Measurements from ENCODE around the gene NTRK2. TPM values are rescaled to one million over a fixed set of nuclear protein-coding genes. Genes with fewer than 3 reads are reported as not detected.
A peak's percentile ranks its signal among the peaks of the same experiment; 100 is the strongest.

NTRK2 gene
- total and polyA plus RNA-seq, 8 donors, result 6.0 to 31.4 (median 14.5) TPM

- no peak for TF ChIP-seq CTCF (IDR thresholded peaks at IDR 0.05)
- intact Hi-C loops (cut with DNase I), result no loop called here
Measured at GRCh38 chr9:85042981-85043647, 373.6 kb downstream of the NTRK2 start.

GRCh38 chr9:85045271-85045670 lies 375.7 kb downstream of the NTRK2 start:
- Histone ChIP-seq H3K4me3 (no peak overlapping the region), H3K36me3 (no peaks in the 10 kb centered on the region), H3K27ac (no peak overlapping the region), H3K27me3 (no peaks in the 10 kb centered on the region), H3K4me1 (no peaks in the 10 kb centered on the region), H3K9me3 (no peaks in the 10 kb centered on the region)
- WGBS, 2 donors, result 79 to 81% methylated on average over 6 of the region's 6 CpGs
- intact Hi-C loops (cut with DNase I), result no loop called here
- DNase-seq (no peak), ATAC-seq (no peak), FAIRE-seq (no peak)
- no peak for TF ChIP-seq CTCF (IDR thresholded peaks at IDR 0.05)

More at GRCh38 chr9:85042981-85043647, 373.6 kb downstream of the NTRK2 start:
- no peaks in the 10 kb centered on the region for H3K36me3 ChIP-seq
- FAIRE-seq (no peak), ATAC-seq (no peak), DNase-seq (no peak)
- H3K4me1 ChIP-seq, result no peaks in the 10 kb centered on the region
- 75 to 80% methylated on average over 3 of the region's 3 CpGs for WGBS, 2 donors
- H3K27ac ChIP-seq, result no peak overlapping the region
- H3K27me3 ChIP-seq, result no peaks in the 10 kb centered on the region
- H3K4me3 ChIP-seq, result no peak overlapping the region
- H3K9me3 ChIP-seq, result no peaks in the 10 kb centered on the region

GRCh38 chr9:85046475-85046874 lies 376.9 kb downstream of the NTRK2 start:
- TF ChIP-seq CTCF (IDR thresholded peaks at IDR 0.05), result no peak
- H3K9me3 ChIP-seq, result no peaks in the 10 kb centered on the region
- FAIRE-seq, result no peak
- H3K36me3 ChIP-seq, result no peaks in the 10 kb centered on the region
- DNase-seq, result no peak
- no peak overlapping the region for H3K4me3 ChIP-seq
- 81 to 87% methylated on average over 4 of the region's 4 CpGs for WGBS, 2 donors
- no peak overlapping the region for H3K27ac ChIP-seq
- intact Hi-C loops (cut with DNase I), result no loop called here
- no peaks in the 10 kb centered on the region for H3K4me1 ChIP-seq
- no peaks in the 10 kb centered on the region for H3K27me3 ChIP-seq
- ATAC-seq, result no peak

GRCh38 chr9:85053206-85053786 lies 383.8 kb downstream of the NTRK2 start:
- TF ChIP-seq CTCF (IDR thresholded peaks at IDR 0.05), result no peak
- FAIRE-seq (no peak), DNase-seq (no peak), ATAC-seq (peak in 1 of 4 donors; percentile 47)
- no peaks in the 10 kb centered on the region for H3K27me3 ChIP-seq
- H3K4me1 ChIP-seq, result no peaks in the 10 kb centered on the region
- no peaks in the 10 kb centered on the region for H3K9me3 ChIP-seq
- 13 to 15% methylated on average over 2 of the region's 2 CpGs for WGBS, 2 donors
- intact Hi-C loops (cut with DNase I), result no loop called here
- H3K36me3 ChIP-seq, result no peaks in the 10 kb centered on the region
- H3K27ac ChIP-seq, result no peak overlapping the region
- H3K4me3 ChIP-seq, result no peak overlapping the region

- Histone ChIP-seq H3K9me3 (no peaks in the 10 kb centered on the region), H3K27me3 (no peaks in the 10 kb centered on the region), H3K4me1 (no peaks in the 10 kb centered on the region), H3K4me3 (no peak overlapping the region), H3K36me3 (no peaks in the 10 kb centered on the region), H3K27ac (no peak overlapping the region)
- intact Hi-C loops (cut with DNase I), result no loop called here
- ATAC-seq, result no peak
- DNase-seq, result no peak
- FAIRE-seq, result no peak
- TF ChIP-seq CTCF (IDR thresholded peaks at IDR 0.05), result no peak
- WGBS, 2 donors, result 83 to 91% methylated on average over 4 of the region's 4 CpGs
Measured at GRCh38 chr9:85054017-85054416, 384.5 kb downstream of the NTRK2 start.

Data from pancreas (tissue), 10 donors.